Right ventricle myocardium inferior (tissue), 1 donor: ENCODE data around the gene SEC22B. TPM values are rescaled to one million over a fixed set of nuclear protein-coding genes. Genes with fewer than 3 reads are reported as not detected.
"Not testable (repeated sequence)": the region's sequence is repeated elsewhere in the genome, so short reads cannot be mapped to it uniquely, and the experiment has no call there.

Experiments used
- ATAC-seq: fragments of 200-7000 bp; cut with Tn5 transposase; one replicate; pipeline ENCODE4 v1.9.1; 2020; ENCODE audit warnings: mild to moderate bottlenecking, moderate library complexity
- DNase-seq: peaks from one replicate; pipeline ENCODE4 v3.0.0; 2021; ENCODE audit errors: missing footprints
- intact Hi-C: fragments of 100-400 bp; cut with DNase I; formaldehyde crosslinking; loops from one replicate; pipeline ENCODE4 v1.11.0; 2022
- total RNA-seq: library from RNA; stranded (reverse); fragmentation: NEBNext Ultra II Directional; extraction: Animal tissue kit (Norgen Biotek cat#: 25700); gene quantifications from one replicate; pipeline ENCODE4 v1.2.1, GENCODE V29; 2021
- donor health status: DM: no; HTN: yes; CAD: no; lungs with severe emphysema.

Gene SEC22B
- total RNA-seq, 1 donor from 2014 or later = 14.1 TPM

- ATAC-seq = peak; percentile 78
- DNase-seq, intact Hi-C loops: not testable (repeated sequence)
Observed at GRCh38 chr1:120123813-120124510, 52.4 kb downstream of the SEC22B start.

- peak; percentile 41 for ATAC-seq
- intact Hi-C loops, DNase-seq: not testable (repeated sequence)
Observed at GRCh38 chr1:120122262-120122893, 53.9 kb downstream of the SEC22B start.

DNA sequence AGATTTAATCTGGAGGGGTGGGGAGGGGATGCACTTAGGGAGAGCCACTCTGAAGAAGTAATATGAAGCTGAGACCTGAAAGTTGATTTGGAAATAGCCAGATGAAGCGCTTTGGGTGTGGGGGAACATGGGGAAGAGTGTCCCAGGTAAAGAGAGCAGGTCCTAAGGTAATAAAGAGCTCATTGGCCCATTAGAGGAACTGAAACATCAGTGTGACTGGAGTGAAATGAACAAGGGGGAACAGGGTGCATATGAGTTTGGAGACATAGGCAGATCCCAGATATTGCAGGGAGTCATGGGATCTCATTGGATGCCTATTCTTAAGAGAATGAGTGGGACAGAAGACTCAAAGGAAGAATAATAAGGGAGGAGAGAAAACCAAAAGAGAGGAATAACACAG lies 54.5 kb downstream of the SEC22B start:
- intact Hi-C loops, DNase-seq, ATAC-seq: not testable (repeated sequence)

DNA sequence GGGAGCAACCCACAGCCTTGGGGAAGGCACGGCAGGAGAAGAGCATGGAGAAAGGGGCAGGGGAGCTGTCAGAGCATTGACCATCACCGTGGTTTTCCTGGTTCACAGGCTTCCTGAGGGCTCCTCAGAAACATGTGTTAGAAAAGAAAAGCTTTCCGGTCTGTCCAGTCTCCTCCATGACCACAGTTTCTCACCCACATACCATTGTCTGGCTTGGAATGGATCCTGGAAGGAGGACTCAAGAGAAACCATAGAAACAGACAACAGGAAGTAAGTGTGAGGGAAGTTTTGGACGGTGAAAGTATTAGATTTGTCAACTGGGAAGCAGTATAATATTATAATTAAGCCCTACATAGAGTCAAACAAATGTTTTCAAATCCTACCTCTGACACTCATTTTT lies 55.8 kb downstream of the SEC22B start:
- ATAC-seq, DNase-seq, intact Hi-C loops: not testable (repeated sequence)

DNA sequence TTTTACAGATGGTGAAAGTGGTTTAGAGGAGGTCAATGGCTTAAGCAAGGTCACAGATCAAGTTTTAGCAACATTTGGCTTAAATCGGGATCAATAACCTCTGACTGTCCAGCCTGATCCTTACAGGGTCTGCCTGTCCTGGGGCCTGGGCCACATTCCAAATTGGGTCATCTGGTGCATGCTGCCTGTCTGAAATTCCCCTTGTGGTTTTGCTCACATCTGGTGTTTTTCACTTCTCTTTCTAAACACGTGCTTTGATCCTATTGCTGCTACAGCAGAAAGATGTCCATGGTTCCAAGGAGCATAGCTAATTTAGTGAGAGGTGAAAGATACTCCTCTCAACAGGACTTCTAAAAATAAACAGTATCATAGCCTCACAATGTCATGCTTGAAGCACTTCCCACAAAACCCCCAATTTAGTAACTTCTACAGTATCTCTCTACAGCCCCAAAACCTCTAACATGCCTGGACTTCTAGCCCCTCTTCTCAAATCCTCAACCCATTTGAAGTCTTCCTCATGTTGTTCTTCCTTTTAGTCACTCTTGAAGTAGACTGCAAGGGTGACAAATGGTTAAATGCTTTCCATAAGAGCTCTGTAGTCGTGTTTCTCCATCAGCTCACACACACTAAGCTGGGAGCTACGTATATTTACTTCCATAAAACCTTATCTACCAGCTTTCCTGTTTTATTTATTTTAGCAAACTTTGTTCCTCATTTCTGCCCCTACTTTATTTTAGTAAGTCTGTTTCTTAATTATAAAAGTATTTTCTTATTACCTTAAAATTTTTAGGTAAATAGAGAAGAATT lies 58.7 kb downstream of the SEC22B start:
- ATAC-seq = peak; percentile 62
- DNase-seq = peak; percentile 63
- intact Hi-C loops = not testable (repeated sequence)

- intact Hi-C loops, ATAC-seq, DNase-seq: not testable (repeated sequence)
Observed at GRCh38 chr1:120116094-120116493, 60.2 kb downstream of the SEC22B start.

GRCh38 chr1:120113134-120113533 lies 63.2 kb downstream of the SEC22B start:
- intact Hi-C loops, DNase-seq, ATAC-seq: not testable (repeated sequence)

GRCh38 chr1:120112212-120112611 lies 64.1 kb downstream of the SEC22B start:
- intact Hi-C loops, DNase-seq, ATAC-seq: not testable (repeated sequence)

- ATAC-seq, DNase-seq, intact Hi-C loops: not testable (repeated sequence)
Observed at GRCh38 chr1:120111771-120112170, 64.5 kb downstream of the SEC22B start.

DNA sequence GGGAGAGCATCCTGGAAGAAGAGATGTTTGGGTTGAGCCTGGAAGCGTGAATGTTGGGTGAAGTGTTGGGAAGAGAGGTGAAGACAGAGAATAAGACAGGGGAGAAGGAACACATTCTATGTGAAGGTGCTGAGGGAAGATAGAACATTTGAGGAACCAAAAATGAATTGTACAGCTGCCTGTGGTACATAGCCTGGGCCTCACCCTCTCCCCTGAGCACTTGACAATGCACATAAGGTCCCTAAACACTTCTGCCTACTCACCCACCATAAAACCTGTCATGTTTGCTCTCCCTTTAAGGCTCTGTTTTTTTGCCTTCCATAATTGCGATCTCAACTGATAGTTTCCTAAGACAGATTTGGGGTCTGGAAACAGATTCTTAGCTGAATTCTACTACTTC lies 65.3 kb downstream of the SEC22B start:
- intact Hi-C loops, ATAC-seq, DNase-seq: not testable (repeated sequence)

DNA sequence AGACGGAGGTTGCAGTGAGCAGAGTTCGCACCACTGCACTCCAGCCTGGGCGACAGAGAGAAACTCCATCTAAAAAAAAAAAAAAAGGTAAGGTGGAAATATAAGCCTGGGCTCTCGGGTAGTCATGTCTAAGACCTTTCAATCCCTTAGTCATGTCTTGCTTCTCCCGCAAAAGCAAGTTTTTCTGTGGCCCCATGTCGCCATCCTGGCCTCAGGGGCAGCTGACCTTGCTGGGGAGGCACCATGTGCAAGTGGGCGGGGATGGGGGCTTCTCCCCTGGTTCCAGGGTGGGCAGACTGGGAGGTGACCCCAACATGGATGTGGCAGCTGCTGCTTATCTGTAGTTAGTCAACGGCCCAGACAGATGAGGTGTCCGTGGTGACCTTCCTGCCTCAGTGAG lies 66.7 kb downstream of the SEC22B start:
- DNase-seq = not testable (repeated sequence)

DNA sequence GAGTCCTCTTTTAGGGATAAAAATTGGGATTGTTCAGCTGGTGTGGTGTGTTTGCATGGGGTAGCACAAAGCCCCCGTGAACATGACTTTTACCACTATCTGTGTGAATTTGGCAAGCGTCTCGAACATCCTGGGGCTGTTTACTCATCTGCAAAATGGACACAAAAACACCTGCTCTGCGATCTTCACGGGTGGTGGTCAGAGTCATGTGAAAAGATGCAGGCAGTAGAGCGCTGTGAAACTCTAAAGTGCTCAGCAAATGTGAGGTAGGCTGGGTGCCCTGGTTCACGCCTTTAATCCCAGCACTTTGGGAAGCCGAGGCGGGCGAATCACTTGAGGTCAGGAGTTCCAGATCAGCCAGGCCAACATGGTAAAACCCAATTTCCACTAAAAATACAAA lies 67.1 kb downstream of the SEC22B start:
- ATAC-seq, intact Hi-C loops: not testable (repeated sequence)

More for the DNA sequence above, 66.7 kb downstream of the SEC22B start:
- ATAC-seq, intact Hi-C loops: not testable (repeated sequence)

GRCh38 chr1:120105288-120105687 lies 71.0 kb downstream of the SEC22B start:
- intact Hi-C loops, DNase-seq: not testable (repeated sequence)

More for the DNA sequence above, 67.1 kb downstream of the SEC22B start:
- not testable (repeated sequence) for DNase-seq

DNA sequence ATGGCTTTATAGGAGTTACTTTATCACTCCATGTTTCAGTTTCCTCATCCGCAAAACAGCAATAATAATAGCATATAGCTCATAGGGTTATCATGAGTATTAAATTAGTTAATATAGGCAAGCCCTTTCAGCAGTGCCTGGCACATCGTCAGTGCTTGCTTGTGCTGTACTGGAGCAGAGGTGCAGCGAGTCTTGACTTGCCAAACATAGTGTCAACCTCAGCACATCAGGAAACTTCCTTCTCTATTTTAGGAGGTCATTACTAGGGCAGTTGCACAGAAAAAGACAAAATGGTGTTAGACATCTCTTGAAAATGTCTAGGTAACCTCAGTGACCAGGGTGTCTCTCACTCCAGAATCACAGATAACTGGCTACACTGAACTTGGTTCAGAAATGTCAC lies 72.6 kb downstream of the SEC22B start:
- peak; percentile 42 for ATAC-seq
- DNase-seq, intact Hi-C loops: not testable (repeated sequence)

More at GRCh38 chr1:120105288-120105687, 71.0 kb downstream of the SEC22B start:
- not testable (repeated sequence) for ATAC-seq

GRCh38 chr1:120101593-120101992 lies 74.7 kb downstream of the SEC22B start:
- intact Hi-C loops, ATAC-seq: not testable (repeated sequence)

More at GRCh38 chr1:120101593-120101992, 74.7 kb downstream of the SEC22B start:
- not testable (repeated sequence) for DNase-seq
